Spleen (tissue), 7 donors: Measurements from ENCODE around the gene MSI2.

ENCODE experiments used
- POLR2A ChIP-seq, 3 donors: fragments of 450-650 bp; IDR thresholded peaks; one replicate each; pipeline ENCODE4 v1.5.1; 2017; ENCODE audit warnings: antibody characterized with exemption in 3 of 3, mild to moderate bottlenecking in 1 of 3
- POLR2AphosphoS5 ChIP-seq, 3 donors: sonication (generic); formaldehyde crosslinking; IDR thresholded peaks; one replicate each; pipeline ENCODE4 v1.5.1; 2017; ENCODE audit warnings: antibody characterized with exemption in 3 of 3
- TF ChIP-seq, protein P1 (sequence below), 11 experiments: fragments of 200-600 bp in 7 of 11; fragments of 450-650 bp in 4 of 11; sonication (generic) in 4 of 11; IDR thresholded peaks in 8 of 11; conservative IDR thresholded peaks in 3 of 11; 1 replicate in 7 of 11; 2 replicates in 4 of 11; pipeline versions ENCODE4 v1.4.0 to v1.8.0; 2016 to 2021; ENCODE audit warnings: antibody characterized with exemption in 11 of 11, inconsistent platforms in 4 of 11, mild to moderate bottlenecking in 1 of 11
- donor health status: DM: no; HTN: no; CAD: no; lungs with moderate emphysema.
- donor health status: DM: no; HTN: no; CAD: no.
- donor health status: DM: no; HTN: no; CAD: no.

DNA sequence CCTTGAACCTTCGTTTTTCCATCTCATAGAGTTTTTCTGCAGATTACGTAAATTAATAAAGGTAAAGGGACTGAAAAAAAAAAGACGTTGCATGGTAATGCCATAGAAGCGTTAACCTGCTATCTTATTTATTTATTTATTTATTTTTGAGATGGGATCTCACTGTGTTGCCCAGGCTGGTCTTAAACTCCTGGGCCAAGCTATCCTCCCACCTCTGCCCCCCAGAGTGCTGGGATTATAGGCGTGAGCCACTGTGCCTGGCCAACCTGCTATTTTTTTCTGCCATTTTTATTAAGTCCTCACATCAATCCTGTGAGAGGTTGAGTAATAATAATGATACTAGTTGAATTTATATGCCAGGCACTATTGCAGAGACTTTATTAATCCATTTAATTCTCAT is 7.9 kb downstream of the MSI2 start:
- TF ChIP-seq POLR2A (IDR thresholded peaks at IDR 0.05) (no peak), POLR2AphosphoS5 (IDR thresholded peaks at IDR 0.05) (no peak)
- TF ChIP-seq, protein P1, sequence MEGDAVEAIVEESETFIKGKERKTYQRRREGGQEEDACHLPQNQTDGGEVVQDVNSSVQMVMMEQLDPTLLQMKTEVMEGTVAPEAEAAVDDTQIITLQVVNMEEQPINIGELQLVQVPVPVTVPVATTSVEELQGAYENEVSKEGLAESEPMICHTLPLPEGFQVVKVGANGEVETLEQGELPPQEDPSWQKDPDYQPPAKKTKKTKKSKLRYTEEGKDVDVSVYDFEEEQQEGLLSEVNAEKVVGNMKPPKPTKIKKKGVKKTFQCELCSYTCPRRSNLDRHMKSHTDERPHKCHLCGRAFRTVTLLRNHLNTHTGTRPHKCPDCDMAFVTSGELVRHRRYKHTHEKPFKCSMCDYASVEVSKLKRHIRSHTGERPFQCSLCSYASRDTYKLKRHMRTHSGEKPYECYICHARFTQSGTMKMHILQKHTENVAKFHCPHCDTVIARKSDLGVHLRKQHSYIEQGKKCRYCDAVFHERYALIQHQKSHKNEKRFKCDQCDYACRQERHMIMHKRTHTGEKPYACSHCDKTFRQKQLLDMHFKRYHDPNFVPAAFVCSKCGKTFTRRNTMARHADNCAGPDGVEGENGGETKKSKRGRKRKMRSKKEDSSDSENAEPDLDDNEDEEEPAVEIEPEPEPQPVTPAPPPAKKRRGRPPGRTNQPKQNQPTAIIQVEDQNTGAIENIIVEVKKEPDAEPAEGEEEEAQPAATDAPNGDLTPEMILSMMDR (IDR thresholded peaks at IDR 0.05 in 8 of 11, conservative IDR thresholded peaks at IDR 0.05 in 3 of 11), result no peak
